GM12873 (cell line): Measurements from ENCODE around the gene PCDH17.

Source experiments
- CTCF ChIP-seq: IDR thresholded peaks from 2 replicates; pipeline ENCODE4 v1.5.1; 2012; ENCODE audit warnings: low read depth, mild to moderate bottlenecking, moderate library complexity, low read length, control low read depth; ENCODE audit not compliant: insufficient read depth; ENCODE audit errors: missing control alignments

PCDH17 gene

GRCh38 chr13:57632276-57633140 is 964 bp downstream of the PCDH17 start:
- TF ChIP-seq CTCF = no peak

DNA sequence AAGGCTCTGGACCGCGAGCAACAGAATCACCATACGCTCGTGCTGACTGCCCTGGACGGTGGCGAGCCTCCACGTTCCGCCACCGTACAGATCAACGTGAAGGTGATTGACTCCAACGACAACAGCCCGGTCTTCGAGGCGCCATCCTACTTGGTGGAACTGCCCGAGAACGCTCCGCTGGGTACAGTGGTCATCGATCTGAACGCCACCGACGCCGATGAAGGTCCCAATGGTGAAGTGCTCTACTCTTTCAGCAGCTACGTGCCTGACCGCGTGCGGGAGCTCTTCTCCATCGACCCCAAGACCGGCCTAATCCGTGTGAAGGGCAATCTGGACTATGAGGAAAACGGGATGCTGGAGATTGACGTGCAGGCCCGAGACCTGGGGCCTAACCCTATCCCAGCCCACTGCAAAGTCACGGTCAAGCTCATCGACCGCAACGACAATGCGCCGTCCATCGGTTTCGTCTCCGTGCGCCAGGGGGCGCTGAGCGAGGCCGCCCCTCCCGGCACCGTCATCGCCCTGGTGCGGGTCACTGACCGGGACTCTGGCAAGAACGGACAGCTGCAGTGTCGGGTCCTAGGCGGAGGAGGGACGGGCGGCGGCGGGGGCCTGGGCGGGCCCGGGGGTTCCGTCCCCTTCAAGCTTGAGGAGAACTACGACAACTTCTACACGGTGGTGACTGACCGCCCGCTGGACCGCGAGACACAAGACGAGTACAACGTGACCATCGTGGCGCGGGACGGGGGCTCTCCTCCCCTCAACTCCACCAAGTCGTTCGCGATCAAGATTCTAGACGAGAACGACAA is 1.8 kb downstream of the PCDH17 start:
- TF ChIP-seq CTCF = no peak

DNA sequence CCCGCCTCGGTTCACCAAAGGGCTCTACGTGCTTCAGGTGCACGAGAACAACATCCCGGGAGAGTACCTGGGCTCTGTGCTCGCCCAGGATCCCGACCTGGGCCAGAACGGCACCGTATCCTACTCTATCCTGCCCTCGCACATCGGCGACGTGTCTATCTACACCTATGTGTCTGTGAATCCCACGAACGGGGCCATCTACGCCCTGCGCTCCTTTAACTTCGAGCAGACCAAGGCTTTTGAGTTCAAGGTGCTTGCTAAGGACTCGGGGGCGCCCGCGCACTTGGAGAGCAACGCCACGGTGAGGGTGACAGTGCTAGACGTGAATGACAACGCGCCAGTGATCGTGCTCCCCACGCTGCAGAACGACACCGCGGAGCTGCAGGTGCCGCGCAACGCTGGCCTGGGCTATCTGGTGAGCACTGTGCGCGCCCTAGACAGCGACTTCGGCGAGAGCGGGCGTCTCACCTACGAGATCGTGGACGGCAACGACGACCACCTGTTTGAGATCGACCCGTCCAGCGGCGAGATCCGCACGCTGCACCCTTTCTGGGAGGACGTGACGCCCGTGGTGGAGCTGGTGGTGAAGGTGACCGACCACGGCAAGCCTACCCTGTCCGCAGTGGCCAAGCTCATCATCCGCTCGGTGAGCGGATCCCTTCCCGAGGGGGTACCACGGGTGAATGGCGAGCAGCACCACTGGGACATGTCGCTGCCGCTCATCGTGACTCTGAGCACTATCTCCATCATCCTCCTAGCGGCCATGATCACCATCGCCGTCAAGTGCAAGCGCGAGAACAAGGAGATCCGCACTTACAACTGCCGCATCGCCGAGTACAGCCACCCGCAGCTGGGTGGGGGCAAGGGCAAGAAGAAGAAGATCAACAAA is 2.6 kb downstream of the PCDH17 start:
- no peak for TF ChIP-seq CTCF

DNA sequence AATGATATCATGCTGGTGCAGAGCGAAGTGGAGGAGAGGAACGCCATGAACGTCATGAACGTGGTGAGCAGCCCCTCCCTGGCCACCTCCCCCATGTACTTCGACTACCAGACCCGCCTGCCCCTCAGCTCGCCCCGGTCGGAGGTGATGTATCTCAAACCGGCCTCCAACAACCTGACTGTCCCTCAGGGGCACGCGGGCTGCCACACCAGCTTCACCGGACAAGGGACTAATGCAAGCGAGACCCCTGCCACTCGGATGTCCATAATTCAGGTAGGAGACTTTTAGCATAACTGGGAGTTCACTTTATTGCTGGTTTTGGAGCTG is 3.3 kb downstream of the PCDH17 start:
- no peak for TF ChIP-seq CTCF

DNA sequence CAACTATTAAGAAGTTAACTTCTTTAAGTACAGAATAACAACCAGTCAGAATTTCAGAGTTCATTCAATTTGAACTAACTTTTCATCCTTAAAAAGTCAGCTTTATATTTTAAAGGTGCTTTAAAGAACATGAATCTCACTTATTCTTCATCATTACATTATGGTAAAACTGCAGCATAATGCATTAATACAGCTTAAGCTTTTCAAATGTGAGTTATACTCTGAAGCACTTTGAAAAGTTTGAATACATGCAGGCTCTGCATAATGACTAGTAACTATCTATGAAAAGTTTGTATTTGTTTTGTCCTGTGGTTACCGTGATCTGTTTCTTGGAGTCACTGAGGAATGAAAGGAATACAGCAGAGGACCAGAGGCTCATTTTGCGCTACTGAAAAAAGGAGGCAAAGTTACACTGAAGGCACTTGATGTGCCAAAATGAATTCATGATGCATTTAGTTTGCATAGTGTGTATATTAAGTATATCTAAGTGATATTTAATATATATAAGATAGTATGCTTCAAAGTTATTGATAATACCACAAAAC is 4.1 kb downstream of the PCDH17 start:
- no peak for TF ChIP-seq CTCF

DNA sequence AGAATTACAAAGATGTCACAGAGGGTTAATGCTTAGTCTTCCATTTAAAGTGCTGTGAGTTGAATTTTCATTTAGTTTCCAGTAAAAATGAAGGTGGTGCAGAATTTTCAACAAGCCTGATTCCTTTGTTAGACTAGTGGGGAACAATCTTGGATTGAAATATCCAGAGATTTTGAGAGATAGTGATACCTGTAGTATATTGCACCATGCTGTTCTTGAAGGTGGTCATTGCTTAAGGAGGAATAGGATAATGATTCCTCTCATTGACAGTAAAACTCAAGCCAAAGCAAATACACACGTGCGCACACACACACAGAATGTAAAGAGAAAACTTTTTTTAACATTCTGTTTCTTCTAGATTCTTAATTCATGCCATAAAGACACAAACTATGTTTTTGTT is 5.3 kb downstream of the PCDH17 start:
- TF ChIP-seq CTCF = no peak
